Brain pericyte (primary cell): Measurements from ENCODE around the gene PAQR5.
"Not testable (repeated sequence)": the region's sequence is repeated elsewhere in the genome, so short reads cannot be mapped to it uniquely, and the experiment has no call there.

Source experiments
- DNase-seq: peaks from one replicate; pipeline ENCODE4 v3.0.0-alpha.2; 2012; ENCODE audit warnings: low read depth, low spot score

The PAQR5 gene

DNA sequence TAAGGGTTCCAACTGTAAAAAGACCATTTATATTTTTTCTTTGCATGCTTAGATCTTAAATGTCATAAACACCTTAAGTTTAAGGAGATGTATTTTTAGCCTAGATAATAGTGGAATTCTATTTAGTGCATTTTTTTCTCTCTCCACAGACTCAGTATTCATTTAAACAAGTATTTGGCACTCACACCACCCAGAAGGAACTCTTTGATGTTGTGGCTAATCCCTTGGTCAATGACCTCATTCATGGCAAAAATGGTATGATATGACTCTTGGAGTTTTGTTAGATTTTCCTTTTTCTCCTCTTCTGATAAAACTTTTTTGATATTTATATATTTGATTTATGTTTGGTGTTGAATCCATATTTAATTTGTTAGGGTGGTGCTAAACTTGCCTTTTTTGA is 122.8 kb downstream of the PAQR5 start:
- no peak for DNase-seq

DNA sequence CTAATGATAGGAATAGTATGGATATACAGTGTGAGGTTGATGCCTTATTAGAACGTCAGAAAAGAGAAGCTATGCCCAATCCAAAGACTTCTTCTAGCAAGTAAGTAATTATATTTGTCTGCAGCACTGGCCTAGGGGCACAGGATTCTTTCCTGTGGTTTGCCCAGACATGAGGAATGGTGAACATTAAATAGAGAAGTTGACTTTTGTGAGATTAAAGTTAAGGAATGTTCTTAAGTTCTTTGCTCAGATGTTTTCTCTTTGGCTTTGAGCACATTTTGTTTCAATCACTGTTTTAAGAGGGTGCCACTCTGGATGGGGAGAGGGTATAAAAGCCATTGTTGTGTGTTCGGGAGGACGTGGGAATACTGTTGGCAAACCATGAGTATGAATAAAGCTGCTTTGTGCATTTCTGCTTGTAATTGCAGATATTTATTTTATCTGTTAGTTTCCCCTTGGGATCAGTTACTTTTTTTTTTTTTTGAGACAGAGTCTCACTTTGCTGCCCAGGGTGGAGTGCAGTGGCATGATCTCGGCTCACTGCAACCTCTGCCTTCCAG is 123.7 kb downstream of the PAQR5 start:
- DNase-seq, result no peak

DNA sequence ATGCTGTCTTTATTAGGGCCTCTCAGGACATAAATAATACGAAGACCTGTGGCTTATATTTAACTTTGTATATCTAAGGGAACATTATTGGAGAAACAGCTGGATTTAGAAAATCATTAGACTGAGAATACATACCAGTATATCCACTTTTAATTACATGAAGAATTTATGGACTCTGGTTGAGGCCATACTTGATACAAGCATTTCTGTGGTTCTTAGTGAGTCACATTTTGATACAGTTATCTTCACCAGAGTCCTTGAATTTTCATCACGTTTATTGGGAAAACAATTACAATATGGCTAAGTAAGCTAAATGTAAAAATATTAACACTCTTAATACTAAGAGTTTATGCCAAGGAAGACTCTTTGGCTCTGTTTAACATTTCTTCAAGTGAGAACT is 125.3 kb downstream of the PAQR5 start:
- no peak for DNase-seq

DNA sequence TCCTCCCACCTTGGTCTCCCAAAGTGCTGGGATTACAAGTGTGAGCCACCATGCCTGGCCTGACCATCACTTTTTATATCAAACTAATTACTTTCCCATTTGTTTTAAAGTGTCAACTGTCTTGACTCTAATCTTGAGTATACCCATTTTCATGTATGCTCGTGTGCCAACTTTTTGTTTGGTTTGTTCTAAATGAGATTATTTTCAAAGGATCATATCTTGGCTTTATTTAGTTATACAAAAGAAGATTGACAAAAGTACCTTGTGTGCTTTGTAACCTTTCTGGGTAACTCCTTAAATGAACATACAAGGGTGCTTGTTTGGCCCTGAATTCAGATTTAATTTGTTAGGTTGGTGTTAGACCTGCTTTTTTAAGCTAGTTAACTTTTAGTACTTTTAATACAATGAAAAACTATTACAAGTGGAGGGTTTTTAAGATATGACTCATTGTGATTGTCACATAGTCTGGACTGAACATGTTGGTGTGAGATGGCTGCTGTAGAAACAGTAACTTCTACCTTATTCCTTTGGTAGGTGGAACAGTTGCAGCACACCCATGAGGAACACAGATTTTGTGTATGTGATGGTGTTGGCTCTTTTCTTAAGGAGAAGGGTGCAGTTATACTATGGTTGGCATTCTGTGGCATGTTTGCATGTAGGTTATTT is 126.2 kb downstream of the PAQR5 start:
- no peak for DNase-seq

DNA sequence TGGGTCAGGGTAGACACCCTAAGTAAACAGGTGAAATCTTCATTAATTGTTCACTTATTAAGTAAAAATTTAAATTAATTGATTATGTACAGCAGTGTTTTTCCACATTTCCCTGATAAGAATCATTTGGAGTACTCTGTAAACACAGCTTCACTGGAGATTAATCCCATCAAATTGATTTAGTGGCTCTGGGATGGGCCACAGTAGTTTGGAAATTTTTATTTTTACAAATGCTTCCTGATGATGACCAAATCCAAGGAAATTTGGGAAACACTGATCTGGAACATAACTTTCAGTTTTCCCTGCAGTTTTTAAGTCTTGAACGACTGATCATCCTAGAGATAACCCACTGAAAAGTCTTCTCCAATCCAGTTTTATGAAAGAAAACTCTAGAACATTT is 135.1 kb downstream of the PAQR5 start:
- DNase-seq, result no peak

DNA sequence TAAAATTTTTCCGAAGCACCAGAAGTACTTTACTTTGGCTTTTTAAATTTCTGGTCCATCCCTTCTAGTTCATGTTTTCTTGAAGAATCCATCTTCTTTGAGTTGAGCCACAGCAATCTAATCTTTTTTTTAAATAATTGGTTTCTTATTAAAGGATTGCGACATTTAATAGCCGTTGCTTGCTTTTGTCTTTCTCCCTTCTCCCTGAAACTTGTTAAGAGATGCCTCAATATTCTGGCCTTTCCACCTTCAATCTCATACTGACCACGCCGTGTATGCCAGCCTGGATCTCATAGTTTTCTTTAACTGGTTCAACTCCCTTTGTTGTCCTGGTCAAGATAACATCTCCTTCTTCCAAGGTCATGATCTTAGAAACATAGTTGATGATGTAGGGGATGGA is 135.5 kb downstream of the PAQR5 start:
- DNase-seq, result no peak

DNA sequence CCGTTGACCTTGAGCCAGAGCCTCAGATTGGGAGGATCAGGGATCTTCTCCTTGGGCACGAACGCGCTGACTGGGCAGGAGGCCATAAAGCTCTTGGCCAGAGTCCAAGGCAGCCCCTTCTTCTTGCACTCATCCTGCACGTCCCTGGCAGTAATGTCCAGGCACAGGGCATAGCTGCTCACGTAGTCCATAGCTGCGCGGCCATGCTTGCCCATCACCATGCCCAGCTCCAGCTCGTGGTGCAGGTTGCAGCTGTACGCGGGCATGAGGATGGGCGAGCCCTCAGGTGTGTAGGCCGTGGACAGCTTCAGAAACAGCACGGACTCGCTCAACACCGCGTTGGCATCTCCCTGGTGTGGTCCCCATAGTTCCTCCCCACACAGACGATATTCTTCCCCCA is 136.0 kb downstream of the PAQR5 start:
- no peak for DNase-seq

DNA sequence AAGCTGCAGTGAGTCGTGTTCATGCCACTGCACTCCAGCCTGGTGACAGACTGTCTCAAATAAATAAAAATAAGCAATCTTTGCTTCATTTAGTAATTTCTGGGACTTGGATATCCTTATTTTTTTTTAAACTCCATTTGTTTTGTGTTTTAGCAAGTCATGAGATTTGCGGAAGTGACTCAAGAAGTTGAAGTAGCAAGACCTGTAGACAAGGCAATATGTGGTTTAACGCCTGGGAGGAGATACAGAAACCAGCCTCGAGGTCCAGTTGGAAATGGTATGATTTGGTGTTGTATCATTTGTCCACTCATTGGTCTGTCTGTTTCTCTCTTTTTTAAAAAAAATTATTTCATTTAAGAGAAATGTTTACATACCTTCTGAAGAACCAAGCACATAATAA is 137.3 kb downstream of the PAQR5 start:
- no peak for DNase-seq

DNA sequence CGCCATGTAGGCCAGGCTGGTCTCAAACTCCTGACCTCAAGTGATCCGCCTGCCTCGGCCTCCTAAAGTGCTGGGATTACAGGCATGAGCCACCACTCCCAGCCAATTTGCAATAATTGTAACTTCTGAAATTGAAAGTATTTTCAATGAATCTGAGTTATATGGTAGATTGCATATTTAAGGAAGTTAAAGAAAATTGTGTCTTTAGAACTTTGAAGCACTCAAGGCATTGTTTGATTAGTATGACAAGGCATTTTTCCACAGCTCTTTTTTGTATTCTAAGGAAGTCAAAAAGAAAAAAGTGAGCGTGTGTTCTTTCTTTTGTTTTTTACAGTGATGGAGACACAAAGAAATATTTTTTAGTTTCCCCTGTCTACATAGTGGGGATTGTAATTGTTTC is 138.2 kb downstream of the PAQR5 start:
- no peak for DNase-seq

DNA sequence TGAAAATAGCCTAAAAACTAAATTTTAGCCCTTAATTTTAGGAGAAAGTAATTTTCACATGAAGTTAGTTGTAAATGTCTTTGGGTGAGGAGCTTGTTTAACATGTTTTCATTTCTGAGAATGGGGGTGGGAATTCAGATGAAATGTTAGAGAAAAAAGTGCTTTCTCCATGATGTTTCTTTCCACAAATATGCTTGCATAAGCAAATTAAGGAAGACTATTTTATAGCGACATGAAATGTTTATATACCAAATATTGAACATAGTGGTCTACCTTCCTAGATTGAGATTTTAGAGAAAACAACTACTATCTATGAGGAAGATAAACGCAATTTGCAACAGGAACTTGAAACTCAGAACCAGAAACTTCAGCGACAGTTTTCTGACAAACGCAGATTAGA is 140.9 kb downstream of the PAQR5 start:
- no peak for DNase-seq

DNA sequence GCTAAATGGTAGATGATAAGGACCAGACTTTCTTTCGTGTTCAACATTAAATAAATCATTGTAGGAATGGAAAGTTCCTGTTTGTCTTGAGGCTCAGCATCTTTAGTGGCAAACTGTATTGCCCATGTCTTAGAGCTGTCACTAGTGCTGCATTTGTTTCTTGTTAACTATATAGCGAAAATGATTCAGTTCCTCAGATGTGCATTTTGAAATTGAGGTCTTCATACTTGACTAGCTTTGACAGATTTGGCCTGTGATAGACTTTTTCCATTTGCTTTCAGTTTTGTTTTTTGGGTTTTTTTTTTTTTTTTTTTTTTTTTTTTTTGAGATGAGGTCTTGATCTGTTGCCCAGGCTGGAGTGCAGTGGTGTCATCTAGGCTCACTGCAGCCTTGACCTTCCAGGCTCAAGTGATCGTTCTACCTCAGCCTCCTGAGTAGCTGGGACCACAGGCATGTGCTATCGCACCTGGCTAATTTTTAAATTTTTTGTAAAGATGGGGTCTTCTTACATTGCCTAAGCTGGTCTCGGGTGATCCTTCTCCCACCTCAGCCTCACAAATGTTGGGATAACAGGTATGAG is 144.4 kb downstream of the PAQR5 start:
- no peak for DNase-seq

DNA sequence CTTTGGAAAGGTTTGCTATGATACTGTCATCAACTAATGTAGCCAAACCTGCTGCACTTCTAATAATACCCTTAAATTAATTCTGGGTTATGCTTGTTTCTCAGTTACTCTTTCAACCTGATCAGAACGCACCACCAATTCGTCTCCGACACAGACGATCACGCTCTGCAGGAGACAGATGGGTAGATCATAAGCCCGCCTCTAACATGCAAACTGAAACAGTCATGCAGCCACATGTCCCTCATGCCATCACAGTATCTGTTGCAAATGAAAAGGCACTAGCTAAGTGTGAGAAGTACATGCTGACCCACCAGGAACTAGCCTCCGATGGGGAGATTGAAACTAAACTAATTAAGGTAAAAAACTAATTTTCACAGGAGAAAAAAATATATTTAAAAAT is 146.0 kb downstream of the PAQR5 start:
- DNase-seq, result no peak

DNA sequence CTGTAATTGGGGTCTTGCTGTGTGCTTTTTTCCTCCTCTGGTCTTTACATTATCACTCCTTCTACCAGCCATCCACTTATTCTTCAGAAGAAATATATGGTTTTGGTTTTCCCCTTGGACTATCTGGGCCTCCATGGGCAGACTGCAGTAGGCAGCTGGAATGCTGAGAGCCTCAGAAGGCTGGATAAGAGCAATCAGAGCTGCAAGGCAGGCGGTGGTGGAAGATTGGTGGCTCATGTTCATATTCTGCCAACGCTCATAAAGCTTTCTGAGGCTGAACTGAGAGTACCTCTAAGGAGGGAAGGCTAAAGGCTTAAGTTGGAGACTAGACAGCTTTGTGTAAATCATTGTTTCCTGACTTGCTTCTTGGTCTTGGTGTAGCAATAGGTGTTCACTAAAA is 148.2 kb downstream of the PAQR5 start:
- no peak for DNase-seq

DNA sequence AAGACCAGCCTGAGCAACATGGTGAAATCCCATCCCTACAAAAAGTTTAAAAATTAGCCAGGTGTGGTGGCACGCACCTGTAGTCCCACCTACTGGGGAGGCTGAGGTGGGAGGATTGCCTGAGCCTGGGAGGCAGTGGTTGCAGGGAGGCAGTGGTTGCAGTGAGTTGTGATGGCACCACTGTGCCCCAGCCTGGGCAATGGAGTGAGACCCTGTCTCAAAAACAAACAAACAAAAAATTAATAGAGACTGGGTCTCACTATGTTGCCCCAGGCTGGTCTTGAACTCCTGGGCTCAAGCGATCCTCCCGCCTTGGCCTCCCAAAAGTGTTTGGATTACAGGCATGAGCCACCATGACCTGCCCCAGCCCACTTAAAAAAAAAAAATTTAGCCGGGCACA is 151.5 kb downstream of the PAQR5 start:
- DNase-seq, result not testable (repeated sequence)

DNA sequence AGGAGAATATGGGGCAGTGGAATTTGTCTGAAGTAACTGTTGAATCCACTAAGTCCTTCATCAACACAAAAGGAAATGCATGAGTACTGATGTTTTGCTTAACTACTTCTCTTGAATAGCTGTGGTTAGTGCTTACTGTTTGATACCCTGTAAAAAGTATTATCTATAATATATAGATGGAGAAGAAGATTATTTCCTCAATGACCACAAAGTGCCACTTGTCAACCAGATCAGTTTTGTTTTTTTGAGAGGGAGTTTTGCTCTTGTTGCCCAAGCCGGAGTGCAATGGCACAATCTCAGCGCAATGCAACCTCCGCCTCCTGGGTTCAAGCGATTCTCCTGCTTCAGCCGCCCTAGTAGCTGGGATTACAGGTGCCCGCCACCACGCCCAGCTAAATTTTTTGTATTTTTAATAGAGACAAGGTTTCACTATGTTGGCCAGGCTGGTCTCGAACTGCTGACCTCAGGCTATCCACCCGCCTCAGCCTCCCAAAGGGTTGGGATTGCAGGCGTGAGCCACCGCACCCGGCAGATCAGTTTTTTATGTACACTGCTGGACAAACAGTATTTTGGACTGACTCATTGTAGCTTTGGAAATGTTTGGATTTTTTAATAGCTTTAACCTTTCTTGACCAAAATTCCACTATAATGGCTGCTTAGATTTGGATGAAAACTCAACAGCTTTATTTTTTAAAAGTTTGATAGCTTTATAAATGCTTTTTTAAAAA is 152.4 kb downstream of the PAQR5 start:
- no peak for DNase-seq

DNA sequence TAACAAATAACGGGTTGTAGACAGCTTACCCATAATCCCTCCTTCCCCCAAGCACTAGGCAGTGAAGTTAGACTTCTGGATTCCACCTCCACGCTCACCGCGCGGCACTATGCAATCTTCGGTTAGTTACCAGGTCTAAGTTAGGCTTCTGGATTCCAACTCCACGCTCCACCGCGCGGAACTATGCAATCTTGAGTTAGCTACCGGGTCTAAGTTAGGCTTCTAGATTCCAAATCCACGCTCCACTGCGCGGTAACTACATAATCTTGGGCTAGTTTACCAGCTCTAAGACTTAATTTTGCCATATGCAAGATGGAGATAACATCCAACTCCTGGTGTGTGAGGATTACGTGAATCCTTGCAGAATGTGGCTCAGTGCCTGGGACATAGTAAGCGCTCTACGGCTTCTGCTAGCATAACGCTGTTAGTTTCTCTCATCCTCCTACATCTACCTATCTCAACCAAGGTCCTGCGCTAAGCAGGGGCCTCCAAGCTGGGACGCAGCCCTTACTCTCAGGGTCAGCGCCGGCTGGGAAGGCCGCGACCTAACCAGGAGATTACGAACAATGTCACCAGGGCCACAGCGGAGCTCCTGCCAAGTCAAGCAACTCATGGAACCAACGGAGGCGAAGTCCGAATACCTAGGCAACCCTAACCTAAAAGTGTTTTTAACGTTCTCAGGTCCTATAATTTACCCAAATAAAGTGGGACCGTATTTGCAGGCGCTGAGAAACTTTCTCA is 153.4 kb downstream of the PAQR5 start:
- peak; percentile 13 for DNase-seq

DNA sequence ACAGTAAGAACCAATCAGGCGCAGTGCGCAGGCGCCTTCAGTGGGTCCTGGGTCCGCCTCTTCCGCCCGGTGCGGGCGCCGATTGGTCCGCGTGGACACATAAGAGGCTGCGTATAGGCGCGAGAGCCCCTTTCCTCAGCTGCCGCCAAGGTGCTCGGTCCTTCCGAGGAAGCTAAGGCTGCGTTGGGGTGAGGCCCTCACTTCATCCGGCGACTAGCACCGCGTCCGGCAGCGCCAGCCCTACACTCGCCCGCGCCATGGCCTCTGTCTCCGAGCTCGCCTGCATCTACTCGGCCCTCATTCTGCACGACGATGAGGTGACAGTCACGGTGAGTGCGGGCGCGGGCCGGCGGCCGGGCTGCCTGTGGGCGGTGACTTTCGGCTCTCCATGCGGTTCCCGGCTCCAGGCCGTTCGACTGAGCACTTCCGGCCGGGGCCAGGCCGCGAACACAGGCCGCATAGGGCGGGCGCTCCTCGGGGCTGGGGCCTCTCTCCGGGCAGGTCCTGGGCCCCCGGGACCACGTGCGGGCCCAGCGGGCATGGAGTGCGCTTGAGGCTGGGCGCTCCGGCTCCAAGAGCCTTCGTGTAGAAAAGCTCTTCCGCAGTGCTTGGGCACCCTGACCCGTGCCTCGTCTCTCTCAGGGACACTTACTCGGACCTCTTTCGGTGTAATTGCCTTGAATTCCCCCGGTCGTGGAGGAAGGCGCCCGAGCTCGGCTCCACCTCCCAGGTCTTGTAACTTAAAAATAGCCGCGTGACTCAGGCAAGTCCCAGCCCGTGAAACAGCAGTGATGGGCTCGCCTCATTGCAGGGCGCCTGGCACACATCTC is 154.2 kb downstream of the PAQR5 start, which contains the start of gene RPLP1:
Gene RPLP1 (plus strand): TSS at position 127 of the 830 bp plus-strand sequence. CDS start 131 bp downstream, at position 258.
- DNase-seq, result peak; percentile 90

DNA sequence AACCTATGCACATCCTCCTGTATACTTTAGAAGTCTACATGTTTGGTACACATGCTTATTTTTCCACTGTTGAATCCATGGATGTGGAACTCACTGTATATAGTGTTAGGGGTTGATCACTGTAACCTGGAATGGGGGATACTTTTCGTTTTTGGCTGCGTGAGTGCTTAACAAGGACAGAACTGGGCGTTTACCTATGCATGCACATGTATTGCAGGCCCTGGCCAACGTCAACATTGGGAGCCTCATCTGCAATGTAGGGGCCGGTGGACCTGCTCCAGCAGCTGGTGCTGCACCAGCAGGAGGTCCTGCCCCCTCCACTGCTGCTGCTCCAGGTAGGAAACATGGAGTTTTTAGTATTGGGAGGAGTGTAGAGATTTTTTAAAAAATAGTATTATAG is 156.2 kb downstream of the PAQR5 start:
- no peak for DNase-seq

DNA sequence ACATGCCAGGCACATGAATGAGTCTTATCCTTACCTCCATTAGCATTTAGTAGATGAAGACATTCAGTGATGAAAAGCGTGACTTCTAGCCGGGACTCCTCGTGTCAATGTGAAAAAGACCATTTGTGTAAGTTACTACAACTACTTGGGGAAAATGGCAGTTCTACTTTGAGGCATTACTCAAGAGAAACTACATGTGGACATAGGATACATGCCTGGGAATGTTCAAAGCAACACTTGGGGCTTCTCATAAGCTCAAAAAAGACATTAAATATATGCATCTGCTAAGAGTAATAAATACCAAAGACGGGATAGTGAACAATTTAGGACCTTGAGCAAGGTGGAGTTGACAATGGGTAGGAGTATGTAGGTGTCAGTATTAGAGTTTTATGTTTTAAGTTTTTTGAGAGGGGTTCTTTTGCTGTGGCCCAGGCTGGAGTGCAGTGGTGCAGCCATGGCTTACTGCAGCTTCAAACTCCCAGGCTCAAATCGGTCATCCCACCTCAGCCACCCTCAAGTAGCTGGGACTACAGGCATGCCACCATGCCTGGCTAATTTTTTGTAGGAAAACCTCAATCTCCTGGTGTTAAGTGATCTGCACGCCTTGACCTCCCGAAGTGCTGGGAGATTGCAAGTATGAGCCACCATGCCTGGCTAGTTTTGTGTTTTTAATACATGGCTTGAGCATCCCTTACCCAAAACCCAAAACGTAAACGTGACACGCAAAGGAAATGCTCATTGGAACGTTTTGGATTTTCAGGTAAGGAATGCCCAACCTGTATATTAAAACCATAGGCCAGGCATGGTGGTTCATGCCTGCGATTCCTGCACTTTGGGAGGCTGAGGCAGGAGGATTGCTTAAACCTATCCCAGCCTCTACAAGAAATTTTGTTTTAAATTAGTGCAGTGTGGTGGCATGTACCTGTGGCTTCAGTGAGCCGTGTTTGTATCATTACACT is 157.8 kb downstream of the PAQR5 start:
- DNase-seq, result no peak
